Smooth muscle cell (in vitro differentiated cells): ENCODE data around the gene GPC1. TPM values are rescaled to one million over a fixed set of nuclear protein-coding genes. Genes with fewer than 3 reads are reported as not detected.

ENCODE experiments used
- DNase-seq: peaks from one replicate; lab custom pipeline; 2025; ENCODE audit not compliant: unreplicated experiment; lab: John Stamatoyannopoulos, UW
- H2AFZ ChIP-seq: fragments of 200-600 bp; sonication (generic); 2 replicates; pipeline ENCODE4 v1.6.0; 2016; ENCODE audit warnings: antibody characterized with exemption, low read depth, mild to moderate bottlenecking
- H3F3A ChIP-seq: fragments of 200-600 bp; sonication (generic); 2 replicates; pipeline ENCODE4 v1.6.0; 2017; ENCODE audit warnings: antibody characterized with exemption, low read depth
- H3K27ac ChIP-seq: fragments of 200-600 bp; sonication (generic); 2 replicates; pipeline ENCODE4 v1.5.1; 2016; ENCODE audit warnings: low read depth, mild to moderate bottlenecking
- H3K27me3 ChIP-seq: fragments of 200-600 bp; sonication (generic); 2 replicates; pipeline ENCODE4 v1.6.1; 2016; ENCODE audit warnings: low read depth, mild to moderate bottlenecking
- H3K36me3 ChIP-seq: fragments of 200-600 bp; sonication (generic); 2 replicates; pipeline ENCODE4 v1.5.1; 2016; ENCODE audit warnings: low read depth
- H3K4me1 ChIP-seq: fragments of 200-600 bp; sonication (generic); 2 replicates; pipeline ENCODE4 v1.5.1; 2016; ENCODE audit warnings: low read depth
- H3K4me2 ChIP-seq: fragments of 200-600 bp; sonication (generic); 2 replicates; pipeline ENCODE4 v1.6.0; 2016; ENCODE audit warnings: mild to moderate bottlenecking
- H3K4me3 ChIP-seq: fragments of 200-600 bp; sonication (generic); 2 replicates; pipeline ENCODE4 v1.5.1; 2016; ENCODE audit warnings: mild to moderate bottlenecking
- H3K79me2 ChIP-seq: fragments of 200-600 bp; sonication (generic); 2 replicates; pipeline ENCODE4 v1.6.0; 2016; ENCODE audit warnings: low read depth, mild to moderate bottlenecking
- H3K9ac ChIP-seq: fragments of 200-600 bp; sonication (generic); 2 replicates; pipeline ENCODE4 v1.6.0; 2016; ENCODE audit warnings: low read depth
- H3K9me3 ChIP-seq: fragments of 200-600 bp; sonication (generic); replicated peaks from 2 replicates; pipeline ENCODE4 v1.5.1; 2016; ENCODE audit warnings: low read depth
- H4K20me1 ChIP-seq: fragments of 200-600 bp; sonication (generic); 2 replicates; pipeline ENCODE4 v1.6.0; 2016; ENCODE audit warnings: low read depth
- WGBS: methylation state at CpG from one replicate; pipeline ENCODE4 v1.1.7; 2016; ENCODE audit warnings: low lambda C conversion rate; 5-methylcytosine and 5-hydroxymethylcytosine counted together
- polyA plus RNA-seq: library from polyadenylated mRNA; unstranded; fragments of >200 nt; fragmentation: Nextera tagmentation; extraction: Ambion mirVana; gene quantifications from 2 replicates; pipeline ENCODE4 v1.2.1, GENCODE V29; 2016
- total RNA-seq: library from RNA; depleted of rRNA; stranded (reverse); fragments of >200 nt; gene quantifications from 2 replicates; pipeline ENCODE4 v1.2.3, GENCODE V29; 2014
- TF ChIP-seq, protein P1 (sequence below): fragments of 200-600 bp; sonication (generic); IDR thresholded peaks from 2 replicates; pipeline ENCODE4 v1.5.1; 2017; ENCODE audit warnings: borderline replicate concordance, mild to moderate bottlenecking, antibody characterized with exemption; ENCODE audit not compliant: insufficient read depth, poor library complexity, severe bottlenecking

The GPC1 gene
- total and polyA plus RNA-seq, 2 experiments from 2014 or later = 88.9 to 221 TPM

DNA sequence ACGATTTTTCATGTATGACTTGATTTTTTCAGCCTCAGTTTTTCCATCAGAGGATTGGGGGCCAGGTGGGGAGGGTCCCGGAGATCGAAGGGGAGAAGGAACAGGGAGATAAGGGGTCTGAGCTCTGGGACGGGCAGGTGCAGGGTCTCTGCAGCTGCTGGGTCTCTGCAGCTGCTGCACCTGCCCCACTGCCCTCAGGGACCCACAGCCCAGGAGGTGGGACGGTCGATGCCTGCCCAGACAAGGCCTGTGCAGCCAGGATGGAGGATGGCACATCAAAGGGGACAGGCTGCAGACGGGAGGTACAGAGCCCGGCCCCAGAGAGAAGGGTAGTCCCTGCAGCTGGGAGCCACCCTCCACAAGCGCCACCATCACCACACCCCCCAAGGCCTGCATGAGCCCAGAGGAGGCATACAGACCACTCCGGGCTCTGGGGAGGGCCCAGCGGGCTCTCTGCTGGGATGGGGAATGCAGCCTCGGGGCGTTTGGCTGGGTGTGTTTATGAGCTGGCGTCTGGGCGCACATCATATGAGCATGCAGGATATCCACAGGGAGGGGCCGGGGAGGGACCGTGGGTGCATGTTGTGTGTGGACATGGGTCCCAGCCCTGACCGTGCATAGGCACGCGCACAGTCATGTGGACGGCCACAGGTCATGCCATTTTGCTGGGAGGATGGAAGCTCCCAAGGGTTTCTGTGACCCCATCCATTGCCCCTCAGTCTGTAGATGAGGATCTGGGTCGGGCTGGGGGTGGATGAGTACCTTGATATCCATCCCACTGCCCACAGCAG is 34.9 kb upstream of the GPC1 start:
- no peaks in the 10 kb centered on the region for H3K79me2 ChIP-seq
- H3K4me1 ChIP-seq = no peaks in the 10 kb centered on the region
- H4K20me1 ChIP-seq = no peaks in the 10 kb centered on the region
- H2AFZ ChIP-seq = no peak overlapping the region
- DNase-seq = no peak
- no peaks in the 10 kb centered on the region for H3F3A ChIP-seq
- WGBS = 85% methylated on average over 22 of the region's 22 CpGs
- H3K27ac ChIP-seq = no peak overlapping the region
- H3K4me2 ChIP-seq = no peak overlapping the region
- H3K4me3 ChIP-seq = no peak overlapping the region
- no peaks in the 10 kb centered on the region for H3K36me3 ChIP-seq
- TF ChIP-seq, protein P1, sequence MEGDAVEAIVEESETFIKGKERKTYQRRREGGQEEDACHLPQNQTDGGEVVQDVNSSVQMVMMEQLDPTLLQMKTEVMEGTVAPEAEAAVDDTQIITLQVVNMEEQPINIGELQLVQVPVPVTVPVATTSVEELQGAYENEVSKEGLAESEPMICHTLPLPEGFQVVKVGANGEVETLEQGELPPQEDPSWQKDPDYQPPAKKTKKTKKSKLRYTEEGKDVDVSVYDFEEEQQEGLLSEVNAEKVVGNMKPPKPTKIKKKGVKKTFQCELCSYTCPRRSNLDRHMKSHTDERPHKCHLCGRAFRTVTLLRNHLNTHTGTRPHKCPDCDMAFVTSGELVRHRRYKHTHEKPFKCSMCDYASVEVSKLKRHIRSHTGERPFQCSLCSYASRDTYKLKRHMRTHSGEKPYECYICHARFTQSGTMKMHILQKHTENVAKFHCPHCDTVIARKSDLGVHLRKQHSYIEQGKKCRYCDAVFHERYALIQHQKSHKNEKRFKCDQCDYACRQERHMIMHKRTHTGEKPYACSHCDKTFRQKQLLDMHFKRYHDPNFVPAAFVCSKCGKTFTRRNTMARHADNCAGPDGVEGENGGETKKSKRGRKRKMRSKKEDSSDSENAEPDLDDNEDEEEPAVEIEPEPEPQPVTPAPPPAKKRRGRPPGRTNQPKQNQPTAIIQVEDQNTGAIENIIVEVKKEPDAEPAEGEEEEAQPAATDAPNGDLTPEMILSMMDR = no peak
- no peaks in the 10 kb centered on the region for H3K9me3 ChIP-seq
- H3K9ac ChIP-seq = no peak overlapping the region
- no peaks in the 10 kb centered on the region for H3K27me3 ChIP-seq

DNA sequence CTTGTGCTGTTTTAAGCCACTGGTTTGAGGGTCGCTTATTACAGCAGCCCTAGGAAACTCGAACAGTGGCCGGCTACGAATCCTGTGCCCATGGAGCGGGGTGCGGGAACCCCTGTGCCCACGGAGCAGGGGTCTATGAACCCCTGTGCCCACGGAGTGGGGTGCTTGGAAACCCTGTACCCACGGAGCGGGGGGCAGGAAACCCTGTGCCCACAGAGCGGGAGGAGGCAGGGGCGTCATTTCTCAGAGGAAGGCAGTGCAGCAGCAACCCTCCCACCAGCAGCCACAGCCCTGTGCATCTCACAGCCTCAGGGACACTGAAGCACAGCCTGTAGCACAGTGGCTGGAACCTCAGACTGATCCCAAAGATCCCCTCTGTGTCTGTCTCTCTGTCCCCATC is 34.2 kb upstream of the GPC1 start:
- Histone ChIP-seq H3K36me3 (no peaks in the 10 kb centered on the region), H3K4me3 (no peak overlapping the region), H3F3A (no peaks in the 10 kb centered on the region), H3K9ac (no peak overlapping the region), H3K27me3 (no peaks in the 10 kb centered on the region), H3K79me2 (no peaks in the 10 kb centered on the region), H2AFZ (no peak overlapping the region), H3K4me2 (no peak overlapping the region), H3K27ac (no peak overlapping the region), H3K9me3 (no peaks in the 10 kb centered on the region), H4K20me1 (no peaks in the 10 kb centered on the region), H3K4me1 (no peaks in the 10 kb centered on the region)
- DNase-seq = no peak
- 92% methylated on average over 12 of the region's 12 CpGs for WGBS
- TF ChIP-seq, protein P1 = no peak

DNA sequence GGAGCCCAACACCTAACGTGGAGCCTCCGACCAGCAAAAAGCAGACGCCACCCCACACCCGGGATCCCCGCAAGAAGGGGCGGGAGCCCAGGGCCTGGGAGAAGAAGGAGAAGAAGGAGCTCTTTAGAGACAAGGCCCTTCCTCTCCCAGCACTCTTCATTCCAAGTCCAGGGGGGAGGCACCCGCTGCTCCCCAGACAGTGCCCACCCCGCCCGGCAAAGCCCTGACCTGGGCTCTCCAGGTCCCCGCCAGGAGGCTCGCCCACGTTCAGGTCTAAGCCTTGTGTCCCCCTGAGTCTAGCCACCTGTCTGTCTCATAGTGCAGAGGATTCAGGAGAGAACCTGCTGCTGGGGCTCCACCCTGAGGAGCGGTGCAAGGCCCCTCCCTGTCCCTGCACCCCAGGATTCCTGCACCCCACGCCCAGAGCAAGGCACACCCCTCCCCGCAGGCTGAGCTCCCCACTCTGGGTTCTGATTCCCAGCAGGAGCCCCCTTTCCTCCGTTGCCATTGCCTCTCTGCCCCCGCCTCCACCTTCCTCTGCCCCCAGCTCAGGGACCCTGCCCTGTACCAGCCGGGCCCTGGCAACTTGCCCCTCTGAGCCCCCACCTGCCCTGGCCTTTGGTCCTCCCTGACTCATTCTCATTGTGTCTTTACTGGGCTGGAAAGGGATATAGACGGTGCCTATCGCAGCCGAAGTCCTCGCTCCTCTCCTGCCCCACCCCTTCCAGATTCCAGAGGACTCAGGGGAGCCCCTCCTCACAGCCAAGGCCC is 33.5 kb upstream of the GPC1 start:
- no peaks in the 10 kb centered on the region for H3K79me2 ChIP-seq
- H4K20me1 ChIP-seq = no peaks in the 10 kb centered on the region
- DNase-seq = no peak
- H3K4me2 ChIP-seq = no peak overlapping the region
- TF ChIP-seq, protein P1 = no peak
- no peaks in the 10 kb centered on the region for H3K4me1 ChIP-seq
- no peaks in the 10 kb centered on the region for H3F3A ChIP-seq
- H3K9me3 ChIP-seq = no peaks in the 10 kb centered on the region
- no peak overlapping the region for H2AFZ ChIP-seq
- whole genome bisulfite sequencing = 91% methylated on average over 15 of the region's 22 CpGs
- no peak overlapping the region for H3K27ac ChIP-seq
- H3K36me3 ChIP-seq = no peaks in the 10 kb centered on the region
- H3K4me3 ChIP-seq = no peak overlapping the region
- H3K27me3 ChIP-seq = no peaks in the 10 kb centered on the region
- H3K9ac ChIP-seq = no peak overlapping the region
